SIG-M5 (cell line): ENCODE data around the gene ANKEF1.
"Not testable (repeated sequence)": the region's sequence is repeated elsewhere in the genome, so short reads cannot be mapped to it uniquely, and the experiment has no call there.

Experiments
- DNase-seq: peaks from one replicate; lab custom pipeline; 2025; lab: John Stamatoyannopoulos, UW

The ANKEF1 gene

DNA sequence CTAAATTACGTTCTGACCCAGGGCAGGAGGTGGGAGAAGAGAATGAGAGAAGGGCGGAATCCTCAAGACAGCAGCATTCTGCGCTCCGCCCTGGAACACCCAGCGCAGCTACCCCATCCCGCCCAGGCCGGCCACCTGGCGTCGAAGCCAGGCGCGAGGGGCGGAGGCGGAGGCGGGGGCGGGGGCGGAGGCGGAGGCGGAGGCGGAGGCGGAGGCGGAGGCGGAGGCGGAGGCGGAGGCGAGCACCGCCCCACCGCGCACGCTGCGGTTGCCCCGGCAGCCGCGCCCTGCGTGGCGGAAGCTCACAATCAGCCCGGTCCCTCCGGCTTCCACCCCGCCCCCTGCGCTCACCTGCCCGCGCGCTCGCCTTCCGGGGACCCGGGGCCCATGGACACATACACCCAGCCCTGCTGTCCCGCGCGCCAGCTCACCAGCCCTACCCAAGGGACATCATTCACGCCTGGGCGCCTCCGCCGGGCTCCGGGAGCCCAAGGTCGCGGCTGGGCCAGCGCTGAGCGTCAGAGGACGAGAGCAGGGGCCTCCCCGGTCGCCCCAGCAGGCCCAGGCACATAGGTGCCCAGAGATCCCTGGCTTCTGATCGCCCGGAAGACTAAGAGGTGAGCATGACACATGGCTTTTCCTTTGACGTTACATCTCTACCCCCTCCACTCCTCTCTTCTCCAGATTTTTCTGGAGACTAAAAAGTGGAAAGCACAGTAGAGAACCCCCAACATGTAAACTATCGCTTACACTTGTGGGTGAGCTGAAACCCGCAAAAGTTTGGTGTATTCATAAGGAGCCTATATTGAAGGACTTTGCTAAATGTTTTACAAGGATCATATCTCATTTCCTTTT lies at the start of gene ANKEF1:
TSS of gene ANKEF1 (plus strand) at position 271 of the 855 bp plus-strand sequence. CDS start 3,315 bp downstream, outside the sequence.
- DNase-seq, result no peak

DNA sequence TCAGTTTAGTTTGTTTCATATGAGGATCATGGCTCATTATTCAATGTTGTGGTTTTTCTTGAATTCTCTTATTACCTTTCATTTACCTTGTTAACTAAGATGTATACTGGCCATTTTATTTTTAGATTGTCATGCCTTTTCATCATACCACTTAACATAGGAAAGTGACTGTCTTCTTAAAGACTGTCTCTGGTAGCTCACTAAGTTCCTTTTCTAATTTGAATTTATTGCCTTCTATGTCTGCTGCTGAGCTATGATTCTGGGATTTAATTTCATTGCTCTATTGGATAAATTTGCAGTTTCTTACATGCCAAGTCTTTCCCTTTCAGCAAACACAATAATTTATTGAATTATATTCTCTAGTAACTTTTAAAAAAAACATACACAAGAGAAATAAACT lies 49.5 kb upstream of the ANKEF1 start:
- no peak for DNase-seq

GRCh38 chr20:9985773-9986172 lies 49.0 kb upstream of the ANKEF1 start:
- no peak for DNase-seq

DNA sequence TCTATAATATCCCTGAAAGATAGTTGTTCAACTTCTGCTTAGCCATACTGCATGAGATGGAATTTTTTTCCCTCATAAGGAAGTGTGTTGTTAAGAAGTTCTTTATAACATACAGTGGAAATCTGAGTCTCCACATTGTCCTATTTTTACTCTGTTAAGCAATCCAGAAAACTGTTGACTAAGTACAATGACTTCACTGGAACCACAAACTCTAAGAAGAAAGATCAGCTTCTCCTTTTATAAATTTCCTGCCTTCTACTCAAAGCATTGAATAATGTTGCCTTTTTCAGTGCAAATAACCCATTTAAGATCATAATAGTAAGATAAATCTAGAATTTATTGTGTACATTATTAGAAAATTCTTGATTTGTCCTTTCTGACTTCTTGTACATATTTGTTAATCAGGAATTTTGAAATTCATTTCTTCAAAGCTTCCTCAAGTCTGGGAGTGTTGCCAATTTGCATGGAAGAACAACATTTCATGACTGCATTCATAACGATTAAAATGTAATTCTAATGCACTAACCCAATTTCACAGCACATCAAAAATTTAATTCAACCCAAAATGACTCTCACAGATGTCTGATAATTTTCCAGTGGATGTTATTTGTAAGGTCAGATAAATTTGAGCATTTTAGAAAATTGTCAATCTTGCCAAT lies 45.6 kb upstream of the ANKEF1 start:
- DNase-seq, result peak; percentile 70

DNA sequence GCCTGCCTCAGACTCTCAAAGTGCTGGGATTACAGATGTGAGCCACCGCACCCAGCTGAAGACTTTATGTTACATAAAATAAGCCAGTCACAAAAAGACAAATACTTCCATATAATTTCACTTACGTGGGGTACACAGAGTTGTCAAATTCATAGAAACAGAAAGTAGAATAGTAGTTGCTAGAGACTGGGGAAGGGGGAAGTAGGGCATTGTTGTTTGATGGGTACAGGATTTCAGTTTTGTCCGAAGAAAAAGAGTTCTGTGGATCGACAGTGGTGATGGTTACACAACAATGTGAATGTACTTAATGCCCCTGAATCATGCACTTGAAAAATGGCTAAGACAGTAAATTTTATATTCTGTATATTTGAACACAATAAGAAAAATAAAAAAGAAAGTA lies 41.6 kb upstream of the ANKEF1 start:
- no peak for DNase-seq

GRCh38 chr20:9994676-9995075 lies 40.1 kb upstream of the ANKEF1 start:
- no peak for DNase-seq

DNA sequence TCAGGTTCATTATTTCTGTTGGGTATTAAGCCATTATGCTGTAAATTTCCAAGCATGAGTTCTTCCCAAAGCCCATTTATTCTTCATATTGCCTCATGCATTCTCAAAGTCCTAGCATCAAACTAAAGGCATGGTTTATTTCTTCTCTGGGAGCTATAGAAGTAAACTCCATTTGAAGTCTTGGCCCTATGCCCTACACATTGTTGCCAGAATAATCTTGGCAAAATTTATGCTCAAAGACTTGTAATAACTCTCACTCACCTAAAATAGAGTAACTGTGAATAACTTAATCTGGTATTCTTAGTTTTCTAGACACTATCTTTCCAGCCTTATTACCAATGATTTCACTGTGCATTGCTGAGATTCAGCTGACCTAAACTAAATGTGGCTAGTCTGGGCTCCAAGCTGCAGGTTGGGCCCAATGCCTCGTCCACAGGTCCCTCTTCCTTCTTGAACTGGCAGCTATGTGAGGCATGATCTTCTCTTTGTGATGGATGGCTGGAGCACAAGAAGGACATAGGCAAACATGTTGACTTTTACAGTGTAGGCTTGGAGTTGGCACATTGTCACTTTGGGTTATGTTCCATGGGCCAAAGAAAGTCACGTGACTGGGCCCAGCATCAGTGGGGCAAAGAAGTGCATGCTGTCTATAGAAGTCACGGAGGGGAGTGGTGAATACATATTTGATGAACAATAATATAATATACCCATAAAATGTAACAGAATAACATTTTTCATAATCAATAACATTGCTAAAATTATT lies 39.1 kb upstream of the ANKEF1 start:
- DNase-seq, result no peak

DNA sequence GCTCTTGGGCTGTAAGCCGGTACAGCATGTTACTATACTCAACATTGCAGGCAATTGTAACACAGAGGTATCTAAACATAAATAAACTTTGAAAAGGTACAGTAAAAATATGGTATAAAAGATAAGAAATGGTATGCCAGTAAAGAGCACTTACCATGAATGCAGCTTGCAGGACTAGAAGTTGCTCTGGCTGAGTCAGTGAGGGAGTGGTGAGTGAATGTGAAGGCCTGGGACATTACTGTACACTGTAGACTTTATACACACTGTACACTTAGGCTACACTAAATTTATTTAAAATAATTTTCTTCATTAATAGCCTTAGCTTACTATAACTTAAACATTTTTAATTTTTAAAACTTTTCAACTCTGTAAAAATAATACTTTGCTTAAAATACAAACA lies 37.8 kb upstream of the ANKEF1 start:
- DNase-seq, result no peak

DNA sequence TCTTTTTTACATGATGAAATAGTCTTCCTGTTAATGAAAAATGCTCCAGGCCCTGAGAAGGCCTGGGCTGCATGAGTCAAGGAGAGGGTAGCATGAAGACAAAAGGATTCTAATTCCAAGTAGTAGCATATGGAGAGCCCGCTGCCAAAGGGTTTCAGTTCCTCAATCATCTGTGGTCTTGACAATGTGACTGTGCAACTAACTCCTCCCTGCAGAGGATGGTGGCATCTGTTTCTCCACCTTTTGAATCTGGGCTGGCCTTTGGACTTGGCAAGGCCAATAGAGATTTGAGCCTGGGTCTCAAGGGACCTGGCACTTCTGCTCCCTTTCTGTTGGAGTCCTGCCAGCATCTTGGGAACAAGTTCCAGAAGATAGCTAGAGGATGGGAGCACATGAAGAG lies 35.1 kb upstream of the ANKEF1 start:
- DNase-seq, result peak; percentile 84

GRCh38 chr20:10002866-10003265 lies 31.9 kb upstream of the ANKEF1 start:
- DNase-seq, result no peak

GRCh38 chr20:10004900-10005299 lies 29.9 kb upstream of the ANKEF1 start:
- no peak for DNase-seq

GRCh38 chr20:10005885-10006284 lies 28.9 kb upstream of the ANKEF1 start:
- no peak for DNase-seq

DNA sequence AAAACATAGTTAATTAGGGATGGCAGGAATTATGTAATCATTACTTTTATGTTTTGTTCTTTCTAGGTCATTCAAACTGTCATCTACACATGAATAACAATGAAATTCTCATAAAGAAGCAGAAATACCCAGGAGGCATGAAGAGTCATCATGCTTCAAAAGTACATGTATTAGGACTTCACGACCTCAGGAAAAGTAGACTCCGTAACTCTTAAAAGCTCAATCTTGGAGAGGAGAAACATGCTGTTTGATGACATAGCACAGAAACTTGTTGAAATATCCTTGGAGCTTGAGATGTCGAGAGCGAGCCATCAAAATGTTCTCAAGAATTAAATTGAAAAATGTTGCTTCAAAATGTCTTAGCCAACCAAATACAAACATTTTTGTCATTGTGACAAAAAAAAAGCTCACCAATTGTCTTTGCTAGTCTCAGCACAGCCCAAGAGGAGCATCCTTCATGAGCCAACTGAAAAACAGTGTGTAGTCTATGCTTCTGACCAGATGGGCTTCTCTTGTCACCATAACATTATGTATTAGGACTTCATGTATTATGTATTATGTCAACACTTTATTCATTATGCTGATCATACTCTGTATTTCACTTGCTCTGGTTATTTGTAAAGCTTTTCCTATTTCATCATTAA lies 28.2 kb upstream of the ANKEF1 start:
- DNase-seq, result no peak

DNA sequence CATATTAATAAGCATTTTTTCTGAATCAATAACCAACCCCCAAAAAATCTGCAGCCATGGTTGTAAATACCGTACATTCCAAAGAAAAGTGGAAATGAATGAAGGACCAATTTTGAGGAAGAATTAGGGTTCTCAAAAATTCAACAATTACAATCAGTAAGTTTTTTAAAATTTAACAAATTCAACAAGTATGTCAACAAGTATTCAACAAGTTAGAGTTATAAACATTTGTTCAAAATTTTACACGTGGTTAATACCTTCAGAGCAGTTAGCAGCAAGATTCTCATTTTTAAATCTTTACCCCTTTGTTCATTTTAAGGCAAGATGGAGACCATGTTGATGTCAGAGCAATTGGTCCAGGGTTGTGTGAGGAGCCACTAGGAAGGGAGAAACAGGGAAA lies 27.6 kb upstream of the ANKEF1 start:
- no peak for DNase-seq

DNA sequence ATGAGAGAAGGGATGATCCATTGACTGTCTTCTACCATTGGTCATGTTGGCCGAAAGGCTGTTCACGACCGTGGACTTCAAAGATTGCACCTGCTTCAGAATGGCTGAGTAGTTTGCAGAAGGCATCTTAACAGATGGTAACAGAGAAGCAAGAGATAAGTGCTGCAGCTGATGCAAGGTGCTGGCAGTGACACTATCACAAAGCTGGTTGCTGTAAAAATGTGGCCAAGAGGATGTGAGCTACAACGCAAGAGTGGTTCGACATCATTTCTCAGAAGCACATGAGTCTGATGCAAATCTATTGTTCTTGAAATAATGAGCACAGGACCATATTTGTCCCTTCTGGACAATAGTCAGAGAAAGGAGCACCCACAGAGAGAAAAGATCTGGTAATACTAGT lies 27.0 kb upstream of the ANKEF1 start:
- DNase-seq, result no peak

DNA sequence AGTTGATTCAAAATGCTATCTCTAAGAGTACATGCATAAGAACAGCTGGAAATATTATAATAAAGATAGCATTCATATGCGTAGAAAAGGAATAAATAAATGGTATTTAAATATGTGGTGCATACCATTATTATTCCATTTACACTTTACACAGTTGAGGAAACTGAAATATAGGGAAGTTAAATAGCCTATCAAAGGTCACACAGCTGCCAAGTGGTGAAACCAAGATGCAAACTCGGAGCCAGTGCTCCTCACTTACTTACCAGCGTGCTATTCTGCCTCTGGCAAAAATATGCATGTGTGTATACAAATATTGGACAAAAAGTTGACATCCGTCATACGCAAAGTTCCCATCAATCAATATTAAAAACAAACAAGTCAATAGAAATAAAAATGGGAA lies 22.3 kb upstream of the ANKEF1 start:
- DNase-seq, result no peak

GRCh38 chr20:10014431-10014830 lies 20.4 kb upstream of the ANKEF1 start:
- DNase-seq, result no peak

GRCh38 chr20:10020937-10021336 lies 13.8 kb upstream of the ANKEF1 start:
- DNase-seq, result no peak

- DNase-seq, result no peak
Observed at GRCh38 chr20:10022625-10023024, 12.2 kb upstream of the ANKEF1 start.

GRCh38 chr20:10023911-10024310 lies 10.9 kb upstream of the ANKEF1 start:
- DNase-seq, result no peak

GRCh38 chr20:10031451-10032215 lies 3.2 kb upstream of the ANKEF1 start:
- not testable (repeated sequence) for DNase-seq
